NOMO-1 (cell line): ENCODE measurements around the gene ABHD2.
A peak's percentile ranks its signal among the peaks of the same experiment; 100 is the strongest.
"Not testable (repeated sequence)": the region's sequence is repeated elsewhere in the genome, so short reads cannot be mapped to it uniquely, and the experiment has no call there.

Experiments
- DNase-seq, 2 experiments: peaks; one replicate each; lab custom pipeline; 2025; ENCODE audit not compliant: unreplicated experiment in 2 of 2; lab: John Stamatoyannopoulos, UW

ABHD2 gene

GRCh38 chr15:89217031-89217430 is 128.8 kb downstream of the ABHD2 start:
- no peak for DNase-seq

- DNase-seq: no peak
Measured at GRCh38 chr15:89217686-89218376, 129.6 kb downstream of the ABHD2 start.

GRCh38 chr15:89218531-89218930 is 130.3 kb downstream of the ABHD2 start:
- DNase-seq: no peak

- no peak for DNase-seq
Measured at GRCh38 chr15:89221543-89221942, 133.3 kb downstream of the ABHD2 start, which contains the start of gene RLBP1. Gene RLBP1 (minus strand): TSS chr15:89221579. CDS start chr15:89218975, 2,604 bp downstream.

GRCh38 chr15:89225588-89225987 is 137.3 kb downstream of the ABHD2 start:
- DNase-seq: no peak

- no peak for DNase-seq
Measured at GRCh38 chr15:89226359-89227221, 138.3 kb downstream of the ABHD2 start.

GRCh38 chr15:89227425-89227824 is 139.2 kb downstream of the ABHD2 start:
- DNase-seq: no peak

GRCh38 chr15:89230277-89230676 is 142.0 kb downstream of the ABHD2 start:
- no peak for DNase-seq

GRCh38 chr15:89231832-89232231 is 143.6 kb downstream of the ABHD2 start:
- no peak for DNase-seq

GRCh38 chr15:89239883-89240810 is 151.9 kb downstream of the ABHD2 start:
- not testable (repeated sequence) for DNase-seq

GRCh38 chr15:89243046-89243690 is 154.9 kb downstream of the ABHD2 start:
- DNase-seq: peak in 1 of 2 experiments; percentile 39

GRCh38 chr15:89243691-89244573 is 155.7 kb downstream of the ABHD2 start, which contains the start of gene FANCI:
Gene FANCI (plus strand): TSS chr15:89243979. CDS start chr15:89247648, 3,669 bp downstream.
- peak; percentile 91 to 93 for DNase-seq

- DNase-seq: no peak
Measured at GRCh38 chr15:89244574-89244903, 156.3 kb downstream of the ABHD2 start.

- no peak for DNase-seq
Measured at GRCh38 chr15:89247446-89247845, 159.2 kb downstream of the ABHD2 start.

GRCh38 chr15:89248584-89248983 is 160.3 kb downstream of the ABHD2 start:
- no peak for DNase-seq

GRCh38 chr15:89250142-89250541 is 161.9 kb downstream of the ABHD2 start:
- DNase-seq: not testable (repeated sequence)
